Trophoblast cell (in vitro differentiated cells and primary cell): Measurements from ENCODE around the gene NOP16.
A peak's percentile ranks its signal among the peaks of the same experiment; 100 is the strongest.

ENCODE experiments used
- DNase-seq, 2 donors: peaks; one replicate each; pipeline ENCODE4 v3.0.0-alpha.2; 2016
- H2AFZ ChIP-seq: 2 replicates; pipeline ENCODE4 v1.6.1; 2013; ENCODE audit warnings: low read length, moderate library complexity, mild to moderate bottlenecking; ENCODE audit not compliant: insufficient read depth, poor library complexity
- H2AK5ac ChIP-seq: 2 replicates; pipeline ENCODE4 v1.6.1; 2013; ENCODE audit warnings: mild to moderate bottlenecking, low read length
- H2BK120ac ChIP-seq: 2 replicates; pipeline ENCODE4 v1.6.1; 2013; ENCODE audit warnings: low read length, mild to moderate bottlenecking, moderate library complexity; ENCODE audit not compliant: insufficient read depth, poor library complexity
- H2BK12ac ChIP-seq: 2 replicates; pipeline ENCODE4 v1.6.1; 2013; ENCODE audit warnings: mild to moderate bottlenecking, low read length, moderate library complexity
- H2BK5ac ChIP-seq: 2 replicates; pipeline ENCODE4 v1.6.1; 2013; ENCODE audit warnings: low read length, low read depth, moderate library complexity, mild to moderate bottlenecking; ENCODE audit not compliant: poor library complexity
- H3K14ac ChIP-seq: 2 replicates; pipeline ENCODE4 v1.6.1; 2013; ENCODE audit warnings: mild to moderate bottlenecking, low read length
- H3K18ac ChIP-seq: 2 replicates; pipeline ENCODE4 v1.6.1; 2013; ENCODE audit warnings: mild to moderate bottlenecking, low read length
- H3K23ac ChIP-seq: 2 replicates; pipeline ENCODE4 v1.6.1; 2013; ENCODE audit warnings: low read length
- H3K27ac ChIP-seq: 2 replicates; pipeline ENCODE4 v1.5.1; 2013; ENCODE audit warnings: low read depth, mild to moderate bottlenecking, inconsistent platforms, low read length, moderate library complexity
- H3K27me3 ChIP-seq: 2 replicates; pipeline ENCODE4 v1.6.1; 2013; ENCODE audit warnings: inconsistent platforms, mild to moderate bottlenecking, low read length, moderate library complexity; ENCODE audit not compliant: insufficient read depth
- H3K36me3 ChIP-seq, 2 experiments: 1 replicate in 1 of 2; 2 replicates in 1 of 2; pipeline ENCODE4 v1.6.1; 2013; ENCODE audit warnings: low read length in 2 of 2, mild to moderate bottlenecking in 2 of 2, moderate library complexity in 1 of 2; ENCODE audit not compliant: insufficient read depth in 2 of 2, control insufficient read depth in 1 of 2
- H3K4ac ChIP-seq: 2 replicates; pipeline ENCODE4 v1.6.1; 2013; ENCODE audit warnings: low read depth, mild to moderate bottlenecking, low read length, moderate library complexity
- H3K4me1 ChIP-seq, 2 experiments: 1 replicate in 1 of 2; 2 replicates in 1 of 2; pipeline ENCODE4 v1.6.1; 2013; ENCODE audit warnings: low read length in 2 of 2, mild to moderate bottlenecking in 2 of 2, moderate library complexity in 1 of 2; ENCODE audit not compliant: insufficient read depth in 2 of 2, control insufficient read depth in 1 of 2
- H3K4me2 ChIP-seq: 2 replicates; pipeline ENCODE4 v1.6.1; 2013; ENCODE audit warnings: inconsistent platforms, mild to moderate bottlenecking, low read length, moderate library complexity
- H3K4me3 ChIP-seq: 2 replicates; pipeline ENCODE4 v1.5.1; 2013; ENCODE audit warnings: mild to moderate bottlenecking, low read depth, low read length, inconsistent platforms
- H3K79me1 ChIP-seq: one replicate; pipeline ENCODE4 v1.6.1; 2013; ENCODE audit warnings: low read length
- H3K79me2 ChIP-seq: 2 replicates; pipeline ENCODE4 v1.6.1; 2013; ENCODE audit warnings: low read length, mild to moderate bottlenecking; ENCODE audit not compliant: control insufficient read depth, insufficient read depth, poor library complexity
- H3K9ac ChIP-seq: 2 replicates; pipeline ENCODE4 v1.6.1; 2013; ENCODE audit warnings: mild to moderate bottlenecking, low read length
- H3K9me3 ChIP-seq: 2 replicates; pipeline ENCODE4 v1.6.1; 2013; ENCODE audit warnings: low read depth, mild to moderate bottlenecking, control low read depth, inconsistent platforms, low read length; ENCODE audit not compliant: insufficient read depth
- H4K12ac ChIP-seq: 2 replicates; pipeline ENCODE4 v1.6.1; 2013; ENCODE audit warnings: low read depth, mild to moderate bottlenecking, low read length, moderate library complexity
- H4K8ac ChIP-seq: 2 replicates; pipeline ENCODE4 v1.6.1; 2013; ENCODE audit warnings: low read depth, mild to moderate bottlenecking, low read length, moderate library complexity
- H4K91ac ChIP-seq: one replicate; pipeline ENCODE4 v1.6.1; 2013; ENCODE audit warnings: low read depth, mild to moderate bottlenecking, low read length, moderate library complexity
- WGBS: extraction: QIAGEN DNeasy Blood & Tissue Kit; methylation state at CpG from one replicate; pipeline ENCODE4 v1.1.7; 2013; ENCODE audit warnings: missing lambda C conversion rate; ENCODE audit not compliant: insufficient read length, insufficient coverage; ENCODE audit errors: extremely low coverage; 5-methylcytosine and 5-hydroxymethylcytosine counted together

Gene NOP16

DNA sequence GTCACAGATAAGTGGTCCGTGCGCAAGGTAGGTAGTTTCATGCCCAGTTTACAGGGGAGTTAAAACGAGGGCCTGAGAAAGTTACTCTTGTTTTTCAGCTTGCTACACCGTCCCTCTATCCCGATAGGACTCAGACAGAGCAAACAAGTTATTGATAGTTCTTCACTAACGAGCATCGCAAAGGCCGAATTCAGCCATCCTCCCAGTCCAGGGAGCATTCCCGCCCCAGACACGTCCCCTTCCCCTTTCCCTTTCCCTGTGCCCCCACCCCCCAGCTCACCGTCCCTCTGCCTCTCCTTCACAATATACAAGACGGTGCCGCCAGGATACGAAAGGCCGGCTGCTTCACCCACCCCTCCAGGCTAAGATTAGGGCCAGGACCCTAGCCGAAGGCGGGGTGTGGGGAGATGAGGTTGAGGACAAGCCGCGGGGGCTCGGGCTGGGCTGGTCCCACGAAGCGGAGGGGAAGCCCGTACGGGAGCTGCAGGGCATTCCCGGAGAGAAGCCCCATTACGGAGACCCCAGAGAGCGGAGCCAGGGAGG lies 27.4 kb downstream of the NOP16 start:
- Histone ChIP-seq H3K4ac (peak overlapping the region; percentile 13), H3K9me3 (peaks cover 5% of the 10 kb centered on the region), H3K23ac (no peak overlapping the region), H3K79me1 (peaks cover 10% of the 10 kb centered on the region), H3K9ac (peak overlapping the region; percentile 84), H2BK5ac (no peak overlapping the region), H2BK12ac (no peak overlapping the region), H3K18ac (peak overlapping the region; percentile 44), H4K91ac (peak overlapping the region; percentile 41), H3K27ac (no peak overlapping the region), H3K14ac (peak overlapping the region; percentile 59), H3K79me2 (peaks cover 7% of the 10 kb centered on the region), H2AFZ (peak overlapping the region; percentile 61), H3K4me2 (peak overlapping the region; percentile 87), H4K12ac (peak overlapping the region; percentile 4), H3K36me3 (peaks cover 7 to 9% of the 10 kb centered on the region in 2 experiments), H2BK120ac (peak overlapping the region; percentile 4), H3K4me3 (peak overlapping the region; percentile 88), H3K27me3 (peaks cover 13% of the 10 kb centered on the region), H4K8ac (peak overlapping the region; percentile 81), H3K4me1 (peaks cover 4 to 7% of the 10 kb centered on the region in 2 experiments), H2AK5ac (no peak overlapping the region)
- no CpG with 5 or more reads among the region's 27 CpGs for WGBS
- DNase-seq: no peak

DNA sequence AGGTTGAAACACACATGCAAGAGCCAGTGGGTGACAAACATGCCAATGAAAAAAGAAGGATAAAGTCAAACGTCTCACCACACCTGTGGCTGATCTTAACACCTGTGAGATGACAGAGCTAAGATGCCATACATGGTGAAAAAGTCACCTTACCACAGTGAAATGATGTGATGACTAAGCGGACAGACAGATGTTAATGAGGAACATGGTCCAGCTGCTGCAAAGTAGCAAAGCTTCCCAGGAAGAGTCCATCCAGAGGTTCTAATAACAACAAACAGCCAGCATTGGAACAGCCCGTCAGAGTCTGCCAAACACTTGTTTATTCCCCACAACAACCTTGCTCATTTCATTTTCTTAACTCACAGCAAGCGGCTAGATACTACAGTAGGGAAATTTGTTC lies 28.7 kb downstream of the NOP16 start:
- Histone ChIP-seq H3K4me2 (no peak overlapping the region), H3K27me3 (peaks cover 2% of the 10 kb centered on the region), H4K91ac (no peak overlapping the region), H4K12ac (no peak overlapping the region), H3K79me2 (peaks cover 7% of the 10 kb centered on the region), H3K79me1 (peaks cover 7% of the 10 kb centered on the region), H3K4me3 (no peak overlapping the region), H2AFZ (no peak overlapping the region), H3K23ac (no peak overlapping the region), H2BK12ac (no peak overlapping the region), H3K18ac (no peak overlapping the region), H3K27ac (no peak overlapping the region), H3K14ac (no peak overlapping the region), H3K9ac (no peak overlapping the region), H2AK5ac (no peak overlapping the region), H3K9me3 (peaks cover 2% of the 10 kb centered on the region), H3K36me3 (peaks cover 13 to 16% of the 10 kb centered on the region in 2 experiments), H2BK120ac (no peak overlapping the region), H2BK5ac (no peak overlapping the region), H3K4me1 (peaks cover 0 to 2% of the 10 kb centered on the region in 2 experiments), H4K8ac (no peak overlapping the region), H3K4ac (no peak overlapping the region)
- DNase-seq: peak in 1 of 2 donors; percentile 42
- WGBS: no CpG with 5 or more reads among the region's 4 CpGs

DNA sequence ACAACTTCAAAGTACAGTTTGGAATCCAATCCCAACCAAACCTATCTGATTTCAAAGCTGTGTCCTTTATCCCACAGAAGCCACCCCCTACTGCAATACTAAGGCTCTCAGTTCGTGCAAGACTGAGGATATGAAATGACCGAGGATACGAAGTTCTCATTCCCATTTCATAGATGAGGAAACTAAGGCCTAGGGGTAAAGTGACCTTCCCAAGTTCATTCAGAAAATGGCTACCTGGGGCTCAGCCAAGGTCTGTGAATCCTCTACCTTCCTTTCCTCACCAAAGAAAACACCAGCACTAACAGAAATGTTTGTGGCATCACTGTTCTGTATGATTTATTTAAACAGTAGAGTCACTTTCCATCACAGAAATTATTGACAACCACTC lies 32.2 kb downstream of the NOP16 start:
- H3K4me1 ChIP-seq: peaks cover 0 to 3% of the 10 kb centered on the region in 2 experiments
- no peak overlapping the region for H3K27ac ChIP-seq
- H2AFZ ChIP-seq: no peak overlapping the region
- no peak overlapping the region for H2BK5ac ChIP-seq
- H4K12ac ChIP-seq: no peak overlapping the region
- H3K14ac ChIP-seq: no peak overlapping the region
- no peak overlapping the region for H3K23ac ChIP-seq
- H3K36me3 ChIP-seq: peaks cover 27 to 38% of the 10 kb centered on the region in 2 experiments
- no peak overlapping the region for H3K4me2 ChIP-seq
- no peak overlapping the region for H3K4me3 ChIP-seq
- H2BK120ac ChIP-seq: no peak overlapping the region
- no peak overlapping the region for H2BK12ac ChIP-seq
- no peak overlapping the region for H3K18ac ChIP-seq
- peaks cover 4% of the 10 kb centered on the region for H3K79me2 ChIP-seq
- no peak overlapping the region for H2AK5ac ChIP-seq
- H3K79me1 ChIP-seq: peaks cover 3% of the 10 kb centered on the region
- no peak overlapping the region for H4K8ac ChIP-seq
- no CpG with 5 or more reads among the region's 3 CpGs for WGBS
- no peak overlapping the region for H3K9ac ChIP-seq
- H4K91ac ChIP-seq: no peak overlapping the region
- H3K9me3 ChIP-seq: peaks cover 2% of the 10 kb centered on the region
- H3K4ac ChIP-seq: no peak overlapping the region
- no peak for DNase-seq
- H3K27me3 ChIP-seq: no peaks in the 10 kb centered on the region

DNA sequence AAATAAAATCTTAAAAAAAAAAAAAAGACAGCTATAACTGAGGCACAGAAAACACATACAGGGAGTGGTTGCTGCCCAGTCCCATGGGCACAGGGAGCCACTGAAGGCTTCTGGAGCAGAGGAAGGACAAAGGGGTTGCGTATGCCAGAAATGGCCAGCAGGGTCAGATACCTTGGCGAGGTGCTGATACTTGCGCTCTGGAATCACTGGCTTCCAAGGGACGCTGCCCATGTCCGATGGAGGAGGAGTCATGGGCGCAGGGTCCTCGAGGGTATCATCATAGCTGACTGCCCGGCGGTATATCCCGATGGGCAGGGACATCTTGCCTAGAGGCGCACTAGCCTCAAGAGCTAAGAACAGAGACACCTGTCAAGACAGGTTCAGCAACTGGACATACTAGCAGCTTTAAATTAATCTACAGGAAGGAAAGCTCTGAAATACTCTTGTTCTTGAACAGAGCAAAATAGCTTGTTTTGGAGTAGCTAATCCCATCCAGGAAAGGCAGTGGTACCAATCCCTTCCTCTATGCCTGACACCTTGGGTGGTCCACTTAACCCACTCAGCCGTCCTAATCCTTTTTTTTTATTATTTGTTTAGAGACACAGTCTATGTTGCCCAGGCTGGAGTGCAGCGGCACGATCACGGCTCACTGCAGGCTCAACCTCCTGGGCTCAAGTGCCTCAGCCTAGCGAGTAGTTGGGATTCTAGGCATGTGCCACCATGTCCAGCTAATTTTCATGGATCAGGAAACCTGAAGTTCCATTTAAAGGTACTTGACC lies 32.8 kb downstream of the NOP16 start:
- H2BK120ac ChIP-seq: no peak overlapping the region
- WGBS: no CpG with 5 or more reads among the region's 16 CpGs

More for the DNA sequence above, 32.8 kb downstream of the NOP16 start:
- Histone ChIP-seq H4K91ac (no peak overlapping the region), H2AFZ (no peak overlapping the region), H3K14ac (no peak overlapping the region), H4K12ac (no peak overlapping the region), H3K27me3 (no peaks in the 10 kb centered on the region), H3K4me2 (no peak overlapping the region), H3K36me3 (peaks cover 28 to 42% of the 10 kb centered on the region in 2 experiments), H3K18ac (peak overlapping the region; percentile 6), H2AK5ac (no peak overlapping the region), H3K79me2 (no peaks in the 10 kb centered on the region), H3K79me1 (no peaks in the 10 kb centered on the region), H3K27ac (no peak overlapping the region), H3K4me1 (peaks cover 0 to 3% of the 10 kb centered on the region in 2 experiments), H3K23ac (no peak overlapping the region), H2BK12ac (no peak overlapping the region), H3K4me3 (no peak overlapping the region), H3K9ac (no peak overlapping the region), H3K4ac (no peak overlapping the region), H4K8ac (no peak overlapping the region), H2BK5ac (no peak overlapping the region), H3K9me3 (peaks cover 2% of the 10 kb centered on the region)
- DNase-seq: no peak
